T-helper 17 cell (primary cell): ENCODE measurements around the gene OLFML2B. TPM values are rescaled to one million over a fixed set of nuclear protein-coding genes. Genes with fewer than 3 reads are reported as not detected.
"Not testable (repeated sequence)": the region's sequence is repeated elsewhere in the genome, so short reads cannot be mapped to it uniquely, and the experiment has no call there.

Experiments used
- ATAC-seq: fragments of 150-1000 bp; cut with Tn5 transposase; 2 replicates; pipeline ENCODE4 v1.10.0; 2021; ENCODE audit warnings: mild to moderate bottlenecking, moderate library complexity
- DNase-seq, 3 donors: peaks; one replicate each; pipeline versions ENCODE4 v3.0.0 to v3.0.0-alpha.2; 2020 to 2021
- H3K9me3 ChIP-seq: one replicate; pipeline ENCODE4 v1.7.0; 2013; ENCODE audit warnings: low read length, mild to moderate bottlenecking; ENCODE audit not compliant: control insufficient read depth, poor library complexity, severe bottlenecking
- H3K27ac Mint-ChIP-seq: one replicate; pipeline ENCODE4 v1.8.0; 2022; ENCODE audit warnings: mild to moderate bottlenecking, moderate library complexity, mixed read lengths
- H3K27me3 Mint-ChIP-seq: one replicate; pipeline ENCODE4 v1.8.0; 2022; ENCODE audit warnings: mixed read lengths
- H3K36me3 Mint-ChIP-seq: one replicate; pipeline ENCODE4 v1.8.0; 2022; ENCODE audit warnings: low read depth, mixed read lengths
- H3K4me1 Mint-ChIP-seq: one replicate; pipeline ENCODE4 v1.8.0; 2022; ENCODE audit warnings: mild to moderate bottlenecking, mixed read lengths
- H3K4me3 Mint-ChIP-seq: one replicate; pipeline ENCODE4 v1.8.0; 2022; ENCODE audit warnings: mild to moderate bottlenecking, moderate library complexity, mixed read lengths
- total RNA-seq, 4 donors: library from RNA in 2 of 4; stranded (reverse) in 2 of 4; gene quantifications; one replicate each; pipeline ENCODE4 v1.2.3 and lab custom pipeline; 2022 to 2026

Gene OLFML2B
- total RNA-seq, 2 donors from 2014 or later, result not detected

- DNase-seq, result no peak
- peaks cover 11% of the 10 kb centered on the region for H3K36me3 Mint-ChIP-seq
- no peaks in the 10 kb centered on the region for H3K9me3 ChIP-seq
- ATAC-seq, result peak; percentile 15
- H3K27me3 Mint-ChIP-seq, result peaks cover 79% of the 10 kb centered on the region
- H3K27ac Mint-ChIP-seq, result no peak overlapping the region
- peaks cover 8% of the 10 kb centered on the region for H3K4me1 Mint-ChIP-seq
- no peak overlapping the region for H3K4me3 Mint-ChIP-seq
Measured at GRCh38 chr1:162028726-162029125, 5.1 kb upstream of the OLFML2B start.

GRCh38 chr1:162026881-162027280, 3.2 kb upstream of the OLFML2B start:
- H3K9me3 ChIP-seq, result no peaks in the 10 kb centered on the region
- DNase-seq (no peak), ATAC-seq (no peak)
- no peak overlapping the region for H3K27ac Mint-ChIP-seq
- H3K4me3 Mint-ChIP-seq, result no peak overlapping the region
- H3K4me1 Mint-ChIP-seq, result peaks cover 16% of the 10 kb centered on the region
- peaks cover 11% of the 10 kb centered on the region for H3K36me3 Mint-ChIP-seq
- peaks cover 74% of the 10 kb centered on the region for H3K27me3 Mint-ChIP-seq

- Mint-ChIP-seq H3K4me1 (peaks cover 14% of the 10 kb centered on the region), H3K4me3 (no peak overlapping the region), H3K27me3 (peaks cover 75% of the 10 kb centered on the region), H3K36me3 (peaks cover 4% of the 10 kb centered on the region), H3K27ac (no peak overlapping the region)
- no peak for DNase-seq
- no peaks in the 10 kb centered on the region for H3K9me3 ChIP-seq
- ATAC-seq, result no peak
Measured at GRCh38 chr1:162025541-162025940, 1.9 kb upstream of the OLFML2B start.

GRCh38 chr1:162023181-162023546, 505 bp downstream of the OLFML2B start:
- DNase-seq (no peak), ATAC-seq (no peak)
- Mint-ChIP-seq H3K36me3 (no peaks in the 10 kb centered on the region), H3K4me3 (peak overlapping the region; percentile 97), H3K4me1 (peaks cover 14% of the 10 kb centered on the region), H3K27ac (peak overlapping the region; percentile 54), H3K27me3 (peaks cover 63% of the 10 kb centered on the region)
- no peaks in the 10 kb centered on the region for H3K9me3 ChIP-seq

GRCh38 chr1:162022626-162023025, 1.0 kb downstream of the OLFML2B start:
- no peaks in the 10 kb centered on the region for H3K36me3 Mint-ChIP-seq
- ATAC-seq (no peak), DNase-seq (no peak)
- peaks cover 14% of the 10 kb centered on the region for H3K4me1 Mint-ChIP-seq
- no peaks in the 10 kb centered on the region for H3K9me3 ChIP-seq
- peak overlapping the region; percentile 97 for H3K4me3 Mint-ChIP-seq
- no peak overlapping the region for H3K27ac Mint-ChIP-seq
- peaks cover 58% of the 10 kb centered on the region for H3K27me3 Mint-ChIP-seq

- H3K9me3 ChIP-seq, result no peaks in the 10 kb centered on the region
- H3K4me1 Mint-ChIP-seq, result peaks cover 14% of the 10 kb centered on the region
- H3K27me3 Mint-ChIP-seq, result peaks cover 48% of the 10 kb centered on the region
- no peaks in the 10 kb centered on the region for H3K36me3 Mint-ChIP-seq
- no peak overlapping the region for H3K27ac Mint-ChIP-seq
- ATAC-seq (no peak), DNase-seq (no peak)
- H3K4me3 Mint-ChIP-seq, result no peak overlapping the region
Measured at GRCh38 chr1:162021124-162021523, 2.5 kb downstream of the OLFML2B start.

- Mint-ChIP-seq H3K4me3 (no peak overlapping the region), H3K27me3 (peaks cover 46% of the 10 kb centered on the region), H3K27ac (peak overlapping the region; percentile 16), H3K4me1 (peaks cover 14% of the 10 kb centered on the region), H3K36me3 (no peaks in the 10 kb centered on the region)
- ATAC-seq (no peak), DNase-seq (no peak)
- H3K9me3 ChIP-seq, result no peaks in the 10 kb centered on the region
Measured at GRCh38 chr1:162020150-162020549, 3.5 kb downstream of the OLFML2B start.

- H3K9me3 ChIP-seq, result no peaks in the 10 kb centered on the region
- H3K27me3 Mint-ChIP-seq, result peaks cover 44% of the 10 kb centered on the region
- no peak overlapping the region for H3K4me3 Mint-ChIP-seq
- H3K27ac Mint-ChIP-seq, result no peak overlapping the region
- no peak for ATAC-seq
- no peaks in the 10 kb centered on the region for H3K36me3 Mint-ChIP-seq
- DNase-seq, result no peak
- peaks cover 13% of the 10 kb centered on the region for H3K4me1 Mint-ChIP-seq
Measured at GRCh38 chr1:162019446-162019845, 4.2 kb downstream of the OLFML2B start.

- Mint-ChIP-seq H3K4me1 (peaks cover 10% of the 10 kb centered on the region), H3K36me3 (no peaks in the 10 kb centered on the region), H3K27ac (no peak overlapping the region), H3K27me3 (peaks cover 40% of the 10 kb centered on the region), H3K4me3 (no peak overlapping the region)
- no peaks in the 10 kb centered on the region for H3K9me3 ChIP-seq
- DNase-seq (no peak), ATAC-seq (no peak)
Measured at GRCh38 chr1:162019006-162019405, 4.7 kb downstream of the OLFML2B start.

GRCh38 chr1:162018418-162018817, 5.3 kb downstream of the OLFML2B start:
- no peaks in the 10 kb centered on the region for H3K9me3 ChIP-seq
- Mint-ChIP-seq H3K4me1 (peaks cover 9% of the 10 kb centered on the region), H3K4me3 (no peak overlapping the region), H3K27ac (no peak overlapping the region), H3K36me3 (no peaks in the 10 kb centered on the region), H3K27me3 (peaks cover 39% of the 10 kb centered on the region)
- ATAC-seq, result no peak
- no peak for DNase-seq

- ATAC-seq, H3K9me3 ChIP-seq, DNase-seq, H3K36me3 Mint-ChIP-seq, H3K4me3 Mint-ChIP-seq, H3K4me1 Mint-ChIP-seq, H3K27ac Mint-ChIP-seq: not testable (repeated sequence)
- peaks cover 32% of the 10 kb centered on the region for H3K27me3 Mint-ChIP-seq
Measured at GRCh38 chr1:162017791-162018190, 5.9 kb downstream of the OLFML2B start.

GRCh38 chr1:162016631-162017030, 7.0 kb downstream of the OLFML2B start:
- Mint-ChIP-seq H3K27me3 (peaks cover 25% of the 10 kb centered on the region), H3K4me1 (peaks cover 2% of the 10 kb centered on the region)

GRCh38 chr1:162015196-162015595, 8.5 kb downstream of the OLFML2B start:
- no peak for DNase-seq
- H3K27ac Mint-ChIP-seq, result no peak overlapping the region
- H3K4me1 Mint-ChIP-seq, result peaks cover under 1% of the 10 kb centered on the region
- H3K9me3 ChIP-seq, result no peaks in the 10 kb centered on the region
- no peak overlapping the region for H3K4me3 Mint-ChIP-seq
- no peak for ATAC-seq
- H3K27me3 Mint-ChIP-seq, result peaks cover 20% of the 10 kb centered on the region
- no peaks in the 10 kb centered on the region for H3K36me3 Mint-ChIP-seq

More at GRCh38 chr1:162016631-162017030, 7.0 kb downstream of the OLFML2B start:
- Mint-ChIP-seq H3K4me3 (no peak overlapping the region), H3K36me3 (no peaks in the 10 kb centered on the region), H3K27ac (no peak overlapping the region)
- DNase-seq (no peak), ATAC-seq (no peak)
- no peaks in the 10 kb centered on the region for H3K9me3 ChIP-seq

GRCh38 chr1:162014202-162014601, 9.5 kb downstream of the OLFML2B start:
- peaks cover 26% of the 10 kb centered on the region for H3K27me3 Mint-ChIP-seq
- no peaks in the 10 kb centered on the region for H3K36me3 Mint-ChIP-seq
- DNase-seq (no peak), ATAC-seq (no peak)
- no peak overlapping the region for H3K4me3 Mint-ChIP-seq
- H3K4me1 Mint-ChIP-seq, result peaks cover 4% of the 10 kb centered on the region
- no peak overlapping the region for H3K27ac Mint-ChIP-seq
- no peaks in the 10 kb centered on the region for H3K9me3 ChIP-seq
